Calu3 (cell line): Measurements from ENCODE around the gene CPTP. TPM values are rescaled to one million over a fixed set of nuclear protein-coding genes. Genes with fewer than 3 reads are reported as not detected.

ENCODE experiments used
- BruUV-seq: library from RNA; stranded (reverse); fragments of 400-500 nt; replicated peaks from 2 replicates; lab custom pipeline; 2021; lab: Mats Ljungman, UMichigan
- CTCF ChIA-PET: fragments of 300-600 bp; sonication (Branson Sonifier 250); formaldehyde crosslinking; loops from one replicate; lab custom pipeline; 2022; ENCODE audit warnings: antibody characterized with exemption; lab: Charles Lee
- DNase-seq: peaks from one replicate; pipeline ENCODE4 v3.0.0; 2022
- H3K27ac Mint-ChIP-seq: one replicate; pipeline ENCODE4 v1.8.0; 2022; ENCODE audit warnings: mixed read lengths; ENCODE audit not compliant: unreplicated experiment
- H3K27me3 Mint-ChIP-seq: one replicate; pipeline ENCODE4 v1.8.0; 2022; ENCODE audit warnings: mixed read lengths; ENCODE audit not compliant: unreplicated experiment
- H3K36me3 Mint-ChIP-seq: one replicate; pipeline ENCODE4 v1.8.0; 2022; ENCODE audit warnings: mild to moderate bottlenecking, moderate library complexity, mixed read lengths; ENCODE audit not compliant: insufficient read depth, unreplicated experiment
- H3K4me1 Mint-ChIP-seq: one replicate; pipeline ENCODE4 v1.8.0; 2022; ENCODE audit warnings: mild to moderate bottlenecking, low read depth, mixed read lengths; ENCODE audit not compliant: unreplicated experiment
- H3K4me3 Mint-ChIP-seq: one replicate; pipeline ENCODE4 v1.8.0; 2022; ENCODE audit warnings: mild to moderate bottlenecking, low read depth, moderate library complexity, mixed read lengths; ENCODE audit not compliant: unreplicated experiment
- H3K9me3 Mint-ChIP-seq: one replicate; pipeline ENCODE4 v1.8.0; 2022; ENCODE audit warnings: low read depth, mixed read lengths; ENCODE audit not compliant: unreplicated experiment
- intact Hi-C: fragments of 100-400 bp; cut with micrococcal nuclease; formaldehyde crosslinking; loops from one replicate; pipeline ENCODE4 v1.10.0; 2022; ENCODE audit not compliant: unreplicated experiment
- total RNA-seq: library from RNA; stranded (reverse); gene quantifications from 2 replicates; pipeline ENCODE4 v1.2.3, GENCODE V29; 2022
- TF ChIP-seq, protein P1 (sequence below): fragments of 200-600 bp; IDR thresholded peaks from one replicate; pipeline ENCODE4 v1.8.0; 2022; ENCODE audit warnings: antibody characterized with exemption; ENCODE audit not compliant: unreplicated experiment

Gene CPTP
- total RNA-seq, 1 experiment from 2014 or later, result 20.1 TPM

GRCh38 chr1:1336446-1336845 lies 11.8 kb downstream of the CPTP start:
- intact Hi-C loops, result no loop called here
- no peak for DNase-seq
- H3K4me1 Mint-ChIP-seq, result no peaks in the 10 kb centered on the region
- CTCF ChIA-PET, result interaction anchor here (0.5 kb wide), 1 partner anchor 63 kb away, joined by 3 read pairs; the partner anchor contains the start of gene UBE2J2
- BruUV-seq, result no TSS peak
- H3K36me3 Mint-ChIP-seq, result peaks cover 57% of the 10 kb centered on the region
- no peak overlapping the region for H3K4me3 Mint-ChIP-seq
- H3K27ac Mint-ChIP-seq, result no peak overlapping the region
- no peaks in the 10 kb centered on the region for H3K27me3 Mint-ChIP-seq
- H3K9me3 Mint-ChIP-seq, result no peaks in the 10 kb centered on the region
- TF ChIP-seq, protein P1, sequence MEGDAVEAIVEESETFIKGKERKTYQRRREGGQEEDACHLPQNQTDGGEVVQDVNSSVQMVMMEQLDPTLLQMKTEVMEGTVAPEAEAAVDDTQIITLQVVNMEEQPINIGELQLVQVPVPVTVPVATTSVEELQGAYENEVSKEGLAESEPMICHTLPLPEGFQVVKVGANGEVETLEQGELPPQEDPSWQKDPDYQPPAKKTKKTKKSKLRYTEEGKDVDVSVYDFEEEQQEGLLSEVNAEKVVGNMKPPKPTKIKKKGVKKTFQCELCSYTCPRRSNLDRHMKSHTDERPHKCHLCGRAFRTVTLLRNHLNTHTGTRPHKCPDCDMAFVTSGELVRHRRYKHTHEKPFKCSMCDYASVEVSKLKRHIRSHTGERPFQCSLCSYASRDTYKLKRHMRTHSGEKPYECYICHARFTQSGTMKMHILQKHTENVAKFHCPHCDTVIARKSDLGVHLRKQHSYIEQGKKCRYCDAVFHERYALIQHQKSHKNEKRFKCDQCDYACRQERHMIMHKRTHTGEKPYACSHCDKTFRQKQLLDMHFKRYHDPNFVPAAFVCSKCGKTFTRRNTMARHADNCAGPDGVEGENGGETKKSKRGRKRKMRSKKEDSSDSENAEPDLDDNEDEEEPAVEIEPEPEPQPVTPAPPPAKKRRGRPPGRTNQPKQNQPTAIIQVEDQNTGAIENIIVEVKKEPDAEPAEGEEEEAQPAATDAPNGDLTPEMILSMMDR, result no peak

DNA sequence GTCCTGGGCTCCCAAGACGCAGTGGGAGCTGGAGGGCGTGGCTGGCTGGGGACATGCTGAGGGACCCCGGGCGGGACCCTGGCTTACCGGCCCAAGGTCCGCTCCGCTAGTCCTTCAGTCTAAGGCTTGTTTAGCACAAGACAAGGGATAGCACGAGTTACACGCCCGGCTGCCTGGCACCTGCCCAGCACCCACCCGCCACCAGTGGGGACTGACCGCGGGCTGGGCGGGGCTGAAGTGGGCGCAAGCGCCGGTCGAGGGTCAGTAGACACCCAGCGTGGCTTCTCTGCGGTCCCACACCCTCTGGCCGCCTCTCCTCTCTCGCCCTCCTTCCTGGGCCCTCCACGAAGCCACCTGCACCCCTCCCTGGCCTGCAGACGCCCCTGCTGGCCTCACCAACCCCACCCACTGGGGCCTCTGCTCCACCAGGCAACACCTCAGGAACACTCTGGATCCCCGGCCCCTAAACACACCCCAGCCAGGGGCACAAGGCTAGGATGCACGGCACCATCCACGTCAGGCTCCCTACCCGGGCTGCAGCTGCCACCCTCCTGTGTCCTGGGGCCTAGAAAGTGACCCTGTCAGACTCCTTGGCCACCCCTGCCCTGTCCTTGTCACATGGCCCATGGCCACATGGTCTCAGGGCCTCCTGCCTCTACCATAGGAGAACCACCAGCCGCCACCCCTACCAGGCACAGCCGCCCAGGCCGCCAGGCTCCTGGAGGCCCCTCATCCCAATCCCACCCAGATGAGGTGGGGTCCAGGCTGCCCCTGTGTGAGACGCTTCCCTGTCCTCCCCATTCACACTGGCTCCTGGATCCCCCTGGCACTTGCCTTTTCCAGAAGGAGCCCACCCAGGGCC lies 12.6 kb downstream of the CPTP start:
- intact Hi-C loops, result no loop called here
- H3K36me3 Mint-ChIP-seq, result peaks cover 60% of the 10 kb centered on the region
- no TSS peak for BruUV-seq
- H3K4me3 Mint-ChIP-seq, result no peak overlapping the region
- DNase-seq, result no peak
- H3K27ac Mint-ChIP-seq, result no peak overlapping the region
- H3K4me1 Mint-ChIP-seq, result no peaks in the 10 kb centered on the region
- H3K9me3 Mint-ChIP-seq, result no peaks in the 10 kb centered on the region
- TF ChIP-seq, protein P1, result no peak
- no peaks in the 10 kb centered on the region for H3K27me3 Mint-ChIP-seq
- CTCF ChIA-PET, result no interaction called here

GRCh38 chr1:1337793-1338147 lies 13.2 kb downstream of the CPTP start:
- H3K27ac Mint-ChIP-seq, result no peak overlapping the region
- DNase-seq, result no peak

GRCh38 chr1:1338278-1338677 lies 13.7 kb downstream of the CPTP start:
- no TSS peak for BruUV-seq
- TF ChIP-seq, protein P1, result no peak
- no peak for DNase-seq
- CTCF ChIA-PET, result no interaction called here
- H3K9me3 Mint-ChIP-seq, result no peaks in the 10 kb centered on the region
- H3K27ac Mint-ChIP-seq, result no peak overlapping the region
- peaks cover 9% of the 10 kb centered on the region for H3K4me1 Mint-ChIP-seq
- no peak overlapping the region for H3K4me3 Mint-ChIP-seq
- intact Hi-C loops, result no loop called here
- peaks cover 52% of the 10 kb centered on the region for H3K36me3 Mint-ChIP-seq
- no peaks in the 10 kb centered on the region for H3K27me3 Mint-ChIP-seq

More at GRCh38 chr1:1337793-1338147, 13.2 kb downstream of the CPTP start:
- Mint-ChIP-seq H3K4me3 (no peak overlapping the region), H3K27me3 (no peaks in the 10 kb centered on the region), H3K9me3 (no peaks in the 10 kb centered on the region), H3K36me3 (peaks cover 54% of the 10 kb centered on the region), H3K4me1 (peaks cover 4% of the 10 kb centered on the region)
- BruUV-seq, result no TSS peak
- CTCF ChIA-PET, result no interaction called here
- intact Hi-C loops, result no loop called here
- TF ChIP-seq, protein P1, result no peak
